Measurements from ENCODE around the gene CHCHD2. TPM values are rescaled to one million over a fixed set of nuclear protein-coding genes. Genes with fewer than 3 reads are reported as not detected.

CHCHD2 gene
- total and polyA plus RNA-seq, 2 of the 13 experiments (the other 11 are each of a cell fraction or from before 2014, with no cell fraction given): 330 to 572 TPM

DNA sequence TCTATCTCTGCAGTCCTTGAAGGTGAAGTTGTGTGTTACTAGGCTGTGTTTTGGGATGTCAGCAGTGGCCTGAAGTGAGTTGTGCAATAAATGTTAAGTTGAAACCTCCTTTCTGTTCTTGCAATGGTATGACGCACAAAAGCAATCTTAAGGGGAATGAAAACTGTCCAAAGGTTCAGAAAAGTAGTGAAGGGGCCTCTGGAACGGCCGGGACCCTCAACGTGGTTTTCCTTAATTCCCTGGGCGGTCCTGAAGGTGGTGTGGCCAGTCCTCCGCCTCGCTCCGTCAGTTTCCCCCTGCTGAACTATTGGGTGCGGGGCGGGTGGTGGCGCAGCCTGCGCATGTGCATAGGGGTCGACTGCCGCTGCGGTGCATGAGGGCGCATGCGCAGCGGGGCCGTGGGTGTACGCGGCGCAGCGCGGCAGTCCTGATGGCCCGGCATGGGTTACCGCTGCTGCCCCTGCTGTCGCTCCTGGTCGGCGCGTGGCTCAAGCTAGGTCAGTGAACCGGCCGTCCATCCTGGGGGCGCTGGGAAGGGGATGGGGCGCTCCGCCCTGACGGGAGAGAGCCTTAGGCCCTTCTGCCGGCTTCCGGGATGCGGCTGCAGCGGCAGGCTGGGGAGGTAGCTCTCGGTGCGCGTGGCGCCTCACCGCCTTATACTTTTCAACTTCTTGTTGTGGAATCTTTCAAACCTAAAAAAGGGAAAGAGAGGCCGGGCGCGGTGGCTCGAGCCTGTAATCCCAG is 42.2 kb downstream of the CHCHD2 start, which contains the start of gene SUMF2 (continued):
- TF ChIP-seq RAD51 (IDR thresholded peaks at IDR 0.05; ENCODE audit: borderline replicate concordance): no peak
- TF ChIP-seq ZNF335 (CRISPR knock-in tag; IDR thresholded peaks at IDR 0.05): 0 out of 2 replicates have a peak, but pooled peaks have one; percentile 18
- TF ChIP-seq SRSF1 (optimal IDR thresholded peaks at IDR 0.05; ENCODE audit: low read depth, low read length): peak; percentile 19
- TF ChIP-seq HMG20B (CRISPR knock-in tag; conservative IDR thresholded peaks at IDR 0.05): no peak
- no peak for TF ChIP-seq REXO4 (CRISPR knock-in tag; IDR thresholded peaks at IDR 0.05; ENCODE audit: borderline replicate concordance)
- TF ChIP-seq SIX4 (CRISPR knock-in tag; IDR thresholded peaks at IDR 0.05): peak; percentile 48; the same call in 1 of the 2 replicates
- TF ChIP-seq, protein P1, sequence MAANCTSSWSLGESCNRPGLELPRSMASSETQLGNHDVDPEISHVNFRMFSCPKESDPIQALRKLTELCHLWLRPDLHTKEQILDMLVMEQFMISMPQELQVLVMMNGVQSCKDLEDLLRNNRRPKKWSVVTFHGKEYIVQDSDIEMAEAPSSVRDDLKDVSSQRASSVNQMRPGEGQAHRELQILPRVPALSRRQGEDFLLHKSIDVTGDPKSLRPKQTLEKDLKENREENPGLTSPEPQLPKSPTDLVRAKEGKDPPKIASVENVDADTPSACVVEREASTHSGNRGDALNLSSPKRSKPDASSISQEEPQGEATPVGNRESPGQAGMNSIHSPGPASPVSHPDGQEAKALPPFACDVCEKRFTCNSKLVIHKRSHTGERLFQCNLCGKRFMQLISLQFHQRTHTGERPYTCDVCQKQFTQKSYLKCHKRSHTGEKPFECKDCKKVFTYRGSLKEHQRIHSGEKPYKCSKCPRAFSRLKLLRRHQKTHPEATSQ (CRISPR knock-in tag; IDR thresholded peaks at IDR 0.05; ENCODE audit: borderline replicate concordance): 0 out of 2 replicates have a peak, but pooled peaks have one; percentile 36
- TF ChIP-seq, protein P2, sequence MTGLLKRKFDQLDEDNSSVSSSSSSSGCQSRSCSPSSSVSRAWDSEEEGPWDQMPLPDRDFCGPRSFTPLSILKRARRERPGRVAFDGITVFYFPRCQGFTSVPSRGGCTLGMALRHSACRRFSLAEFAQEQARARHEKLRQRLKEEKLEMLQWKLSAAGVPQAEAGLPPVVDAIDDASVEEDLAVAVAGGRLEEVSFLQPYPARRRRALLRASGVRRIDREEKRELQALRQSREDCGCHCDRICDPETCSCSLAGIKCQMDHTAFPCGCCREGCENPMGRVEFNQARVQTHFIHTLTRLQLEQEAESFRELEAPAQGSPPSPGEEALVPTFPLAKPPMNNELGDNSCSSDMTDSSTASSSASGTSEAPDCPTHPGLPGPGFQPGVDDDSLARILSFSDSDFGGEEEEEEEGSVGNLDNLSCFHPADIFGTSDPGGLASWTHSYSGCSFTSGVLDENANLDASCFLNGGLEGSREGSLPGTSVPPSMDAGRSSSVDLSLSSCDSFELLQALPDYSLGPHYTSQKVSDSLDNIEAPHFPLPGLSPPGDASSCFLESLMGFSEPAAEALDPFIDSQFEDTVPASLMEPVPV (CRISPR knock-in tag; IDR thresholded peaks at IDR 0.05): peak; percentile 72
- TF ChIP-seq SP5 (CRISPR knock-in tag; IDR thresholded peaks at IDR 0.05; ENCODE audit: borderline replicate concordance, low read depth): no peak; the same call in 1 of the 2 replicates
- no peak for TF ChIP-seq SIX1 (CRISPR knock-in tag; IDR thresholded peaks at IDR 0.05; ENCODE audit: borderline replicate concordance)
- no peak for TF ChIP-seq ATF1 (CRISPR knock-in tag; IDR thresholded peaks at IDR 0.05)
- TF ChIP-seq, protein P3, sequence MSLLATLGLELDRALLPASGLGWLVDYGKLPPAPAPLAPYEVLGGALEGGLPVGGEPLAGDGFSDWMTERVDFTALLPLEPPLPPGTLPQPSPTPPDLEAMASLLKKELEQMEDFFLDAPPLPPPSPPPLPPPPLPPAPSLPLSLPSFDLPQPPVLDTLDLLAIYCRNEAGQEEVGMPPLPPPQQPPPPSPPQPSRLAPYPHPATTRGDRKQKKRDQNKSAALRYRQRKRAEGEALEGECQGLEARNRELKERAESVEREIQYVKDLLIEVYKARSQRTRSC (CRISPR knock-in tag; IDR thresholded peaks at IDR 0.05; ENCODE audit: low read depth): 0 out of 2 replicates have a peak, but pooled peaks have one; percentile 61
- TF ChIP-seq, protein P4, sequence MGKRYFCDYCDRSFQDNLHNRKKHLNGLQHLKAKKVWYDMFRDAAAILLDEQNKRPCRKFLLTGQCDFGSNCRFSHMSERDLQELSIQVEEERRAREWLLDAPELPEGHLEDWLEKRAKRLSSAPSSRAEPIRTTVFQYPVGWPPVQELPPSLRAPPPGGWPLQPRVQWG (CRISPR knock-in tag; IDR thresholded peaks at IDR 0.05; ENCODE audit: borderline replicate concordance, low read depth): no peak
- peak; percentile 76; the same call in 1 of the 2 replicates for TF ChIP-seq ZNF747 (CRISPR knock-in tag; IDR thresholded peaks at IDR 0.05; ENCODE audit: borderline replicate concordance)
- TF ChIP-seq NFKBIZ (CRISPR knock-in tag; IDR thresholded peaks at IDR 0.05): no peak
- TF ChIP-seq, protein P5, sequence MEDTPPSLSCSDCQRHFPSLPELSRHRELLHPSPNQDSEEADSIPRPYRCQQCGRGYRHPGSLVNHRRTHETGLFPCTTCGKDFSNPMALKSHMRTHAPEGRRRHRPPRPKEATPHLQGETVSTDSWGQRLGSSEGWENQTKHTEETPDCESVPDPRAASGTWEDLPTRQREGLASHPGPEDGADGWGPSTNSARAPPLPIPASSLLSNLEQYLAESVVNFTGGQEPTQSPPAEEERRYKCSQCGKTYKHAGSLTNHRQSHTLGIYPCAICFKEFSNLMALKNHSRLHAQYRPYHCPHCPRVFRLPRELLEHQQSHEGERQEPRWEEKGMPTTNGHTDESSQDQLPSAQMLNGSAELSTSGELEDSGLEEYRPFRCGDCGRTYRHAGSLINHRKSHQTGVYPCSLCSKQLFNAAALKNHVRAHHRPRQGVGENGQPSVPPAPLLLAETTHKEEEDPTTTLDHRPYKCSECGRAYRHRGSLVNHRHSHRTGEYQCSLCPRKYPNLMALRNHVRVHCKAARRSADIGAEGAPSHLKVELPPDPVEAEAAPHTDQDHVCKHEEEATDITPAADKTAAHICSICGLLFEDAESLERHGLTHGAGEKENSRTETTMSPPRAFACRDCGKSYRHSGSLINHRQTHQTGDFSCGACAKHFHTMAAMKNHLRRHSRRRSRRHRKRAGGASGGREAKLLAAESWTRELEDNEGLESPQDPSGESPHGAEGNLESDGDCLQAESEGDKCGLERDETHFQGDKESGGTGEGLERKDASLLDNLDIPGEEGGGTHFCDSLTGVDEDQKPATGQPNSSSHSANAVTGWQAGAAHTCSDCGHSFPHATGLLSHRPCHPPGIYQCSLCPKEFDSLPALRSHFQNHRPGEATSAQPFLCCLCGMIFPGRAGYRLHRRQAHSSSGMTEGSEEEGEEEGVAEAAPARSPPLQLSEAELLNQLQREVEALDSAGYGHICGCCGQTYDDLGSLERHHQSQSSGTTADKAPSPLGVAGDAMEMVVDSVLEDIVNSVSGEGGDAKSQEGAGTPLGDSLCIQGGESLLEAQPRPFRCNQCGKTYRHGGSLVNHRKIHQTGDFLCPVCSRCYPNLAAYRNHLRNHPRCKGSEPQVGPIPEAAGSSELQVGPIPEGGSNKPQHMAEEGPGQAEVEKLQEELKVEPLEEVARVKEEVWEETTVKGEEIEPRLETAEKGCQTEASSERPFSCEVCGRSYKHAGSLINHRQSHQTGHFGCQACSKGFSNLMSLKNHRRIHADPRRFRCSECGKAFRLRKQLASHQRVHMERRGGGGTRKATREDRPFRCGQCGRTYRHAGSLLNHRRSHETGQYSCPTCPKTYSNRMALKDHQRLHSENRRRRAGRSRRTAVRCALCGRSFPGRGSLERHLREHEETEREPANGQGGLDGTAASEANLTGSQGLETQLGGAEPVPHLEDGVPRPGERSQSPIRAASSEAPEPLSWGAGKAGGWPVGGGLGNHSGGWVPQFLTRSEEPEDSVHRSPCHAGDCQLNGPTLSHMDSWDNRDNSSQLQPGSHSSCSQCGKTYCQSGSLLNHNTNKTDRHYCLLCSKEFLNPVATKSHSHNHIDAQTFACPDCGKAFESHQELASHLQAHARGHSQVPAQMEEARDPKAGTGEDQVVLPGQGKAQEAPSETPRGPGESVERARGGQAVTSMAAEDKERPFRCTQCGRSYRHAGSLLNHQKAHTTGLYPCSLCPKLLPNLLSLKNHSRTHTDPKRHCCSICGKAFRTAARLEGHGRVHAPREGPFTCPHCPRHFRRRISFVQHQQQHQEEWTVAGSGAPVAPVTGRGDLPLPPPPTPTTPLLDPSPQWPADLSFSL (CRISPR knock-in tag; IDR thresholded peaks at IDR 0.05): no peak
- TF ChIP-seq ZSCAN25 (CRISPR knock-in tag; IDR thresholded peaks at IDR 0.05): peak; percentile 72; the same call in 1 of the 2 replicates

Data from HepG2 (cell line).